OCI-LY7 (cell line): ENCODE results near the gene PCTP. TPM values are rescaled to one million over a fixed set of nuclear protein-coding genes. Genes with fewer than 3 reads are reported as not detected.
A peak's percentile ranks its signal among the peaks of the same experiment; 100 is the strongest.

Experiments
- BruUV-seq: library from RNA; stranded (reverse); fragments of 400-500 nt; replicated peaks from 2 replicates; lab custom pipeline; 2021; lab: Mats Ljungman, UMichigan
- CTCF ChIA-PET: fragments of 300-600 bp; sonication (Branson Sonifier 250); formaldehyde crosslinking; loops from one replicate; lab custom pipeline; 2022; ENCODE audit warnings: antibody characterized with exemption; ENCODE audit not compliant: unreplicated experiment; lab: Charles Lee
- POLR2A ChIA-PET: fragments of 300-600 bp; sonication (Branson Sonifier 250); formaldehyde crosslinking; loops from one replicate; lab custom pipeline; 2022; ENCODE audit warnings: antibody characterized with exemption; lab: Charles Lee
- DNase-seq: peaks from one replicate; pipeline ENCODE4 v3.0.0-alpha.2; 2015; ENCODE audit warnings: low spot score
- H2AFZ ChIP-seq: fragments of 200-600 bp; sonication (generic), shearing (Covaris generic); 2 replicates; pipeline ENCODE4 v1.6.1; 2014; ENCODE audit warnings: mild to moderate bottlenecking, antibody characterized with exemption, low read length, moderate library complexity
- H3K27ac ChIP-seq: fragments of 200-600 bp; sonication (generic); 2 replicates; pipeline ENCODE4 v1.5.1; 2014; ENCODE audit warnings: mixed run types, low read depth, mild to moderate bottlenecking, moderate library complexity, low read length, inconsistent platforms; ENCODE audit not compliant: poor library complexity, severe bottlenecking
- H3K36me3 ChIP-seq: fragments of 200-600 bp; sonication (generic); 2 replicates; pipeline ENCODE4 v1.6.1; 2014; ENCODE audit warnings: mild to moderate bottlenecking, antibody characterized with exemption, low read length, moderate library complexity, mixed read lengths; ENCODE audit not compliant: insufficient read depth
- H3K4me1 ChIP-seq: fragments of 200-600 bp; sonication (generic); 2 replicates; pipeline ENCODE4 v1.5.1; 2014; ENCODE audit warnings: mild to moderate bottlenecking, low read length; ENCODE audit not compliant: insufficient read depth, poor library complexity, severe bottlenecking
- H3K4me2 ChIP-seq: fragments of 200-600 bp; sonication (generic); 2 replicates; pipeline ENCODE4 v1.6.1; 2014; ENCODE audit warnings: mild to moderate bottlenecking, low read length
- H3K4me3 ChIP-seq: fragments of 200-600 bp; sonication (generic); 2 replicates; pipeline ENCODE4 v1.5.1; 2014; ENCODE audit warnings: mild to moderate bottlenecking, low read depth, low read length; ENCODE audit not compliant: poor library complexity, severe bottlenecking
- H3K79me2 ChIP-seq: fragments of 200-600 bp; sonication (generic); 2 replicates; pipeline ENCODE4 v1.6.1; 2016; ENCODE audit warnings: low read depth, mild to moderate bottlenecking, low read length, moderate library complexity, mixed read lengths; ENCODE audit not compliant: insufficient read depth
- H3K9me2 ChIP-seq: fragments of 200-600 bp; sonication (generic); 2 replicates; pipeline ENCODE4 v1.6.1; 2016; ENCODE audit warnings: mild to moderate bottlenecking, low read length, mixed read lengths; ENCODE audit not compliant: insufficient read depth
- H3K9me3 ChIP-seq: fragments of 200-600 bp; sonication (generic); 2 replicates; pipeline ENCODE4 v1.6.1; 2014; ENCODE audit warnings: mild to moderate bottlenecking, mixed run types, low read length, mixed read lengths
- H4K20me1 ChIP-seq: fragments of 200-600 bp; sonication (generic); 2 replicates; pipeline ENCODE4 v1.6.1; 2014; ENCODE audit warnings: mild to moderate bottlenecking, antibody characterized with exemption, low read length, moderate library complexity, mixed read lengths; ENCODE audit not compliant: insufficient read depth
- CTCF ChIP-seq: fragments of 200-600 bp; sonication (generic); conservative IDR thresholded peaks from 2 replicates; pipeline ENCODE4 v1.5.1; 2014; ENCODE audit warnings: mild to moderate bottlenecking, antibody characterized with exemption, low read length, moderate library complexity, mixed read lengths
- EZH2phosphoT487 ChIP-seq: fragments of 200-600 bp; sonication (generic); IDR thresholded peaks from 2 replicates; pipeline ENCODE4 v1.6.1; 2018; ENCODE audit warnings: low read depth, borderline replicate concordance, mild to moderate bottlenecking, mixed run types, antibody characterized with exemption, low read length, moderate library complexity, mixed read lengths
- intact Hi-C: fragments of 100-400 bp; cut with micrococcal nuclease; formaldehyde crosslinking; loops from one replicate; pipeline ENCODE4 v1.10.0; 2022; ENCODE audit not compliant: unreplicated experiment
- total RNA-seq, 2 experiments: library from RNA; depleted of rRNA in 1 of 2; stranded (reverse); fragments of >200 nt in 1 of 2; shearing (Covaris generic) in 1 of 2; gene quantifications; 2 replicates each; pipeline ENCODE4 v1.2.3, GENCODE V29; 2014 to 2022

The PCTP gene
- total RNA-seq, 2 experiments from 2014 or later: 6.1 to 9.4 TPM

DNA sequence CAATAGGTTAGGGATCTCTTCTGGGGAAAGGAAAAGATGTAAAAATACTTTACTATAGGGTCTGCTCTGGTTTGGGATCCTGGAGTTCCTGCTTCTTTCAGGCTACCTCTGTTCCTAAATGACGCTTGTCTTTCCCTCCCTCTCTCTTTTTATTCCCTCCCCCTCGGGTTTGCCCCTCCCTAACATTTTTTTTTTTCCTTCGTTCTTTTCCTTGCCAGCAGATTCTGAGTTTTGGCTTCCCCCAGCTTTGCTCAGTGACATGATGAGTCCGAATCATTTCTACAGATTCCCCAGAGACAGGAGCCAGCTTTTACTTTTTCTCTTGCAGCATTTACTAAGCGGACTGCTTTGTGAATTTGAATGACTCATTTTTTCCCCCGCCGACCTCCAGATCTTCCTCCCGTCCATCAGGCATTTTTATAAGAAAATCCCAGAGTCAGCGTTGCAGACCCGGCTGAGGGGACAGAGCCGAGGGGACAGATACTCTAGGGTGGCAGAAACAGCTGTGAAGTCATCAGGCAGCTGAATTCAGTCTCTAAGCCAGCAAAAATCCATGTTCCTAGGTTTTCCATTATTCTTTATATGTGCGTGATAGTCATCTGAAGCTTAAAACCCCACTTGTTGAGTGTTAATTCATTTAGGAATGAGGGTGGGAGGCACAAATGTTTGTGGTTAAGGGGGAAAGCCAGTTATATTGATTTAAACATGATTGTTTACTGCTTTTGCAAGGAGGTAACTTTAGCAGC lies 27.9 kb upstream of the PCTP start, which contains the start of gene TMEM100:
Gene TMEM100 (minus strand): TSS at position 123 of the 746 bp plus-strand sequence. CDS start 1,794 bp downstream, outside the sequence.
- no peaks in the 10 kb centered on the region for H4K20me1 ChIP-seq
- no peak within 1 kb of the TSS for H2AFZ ChIP-seq
- TF ChIP-seq CTCF (no peak), EZH2phosphoT487 (no peak)
- ChIA-PET CTCF (no interaction called here), POLR2A (no interaction called here)
- no TSS peak for BruUV-seq
- no peak within 1 kb of the TSS for H3K27ac ChIP-seq
- H3K9me3 ChIP-seq: no peaks in the 10 kb centered on the region
- no peaks in the 10 kb centered on the region for H3K36me3 ChIP-seq
- no peak for DNase-seq
- intact Hi-C loops: no loop called here
- H3K4me2 ChIP-seq: peak within 1 kb of the TSS; percentile 14; the same call in 1 of the 2 replicates
- H3K79me2 ChIP-seq: no peaks in the 10 kb centered on the region
- no peaks in the 10 kb centered on the region for H3K9me2 ChIP-seq
- H3K4me1 ChIP-seq: peaks cover 10% of the 10 kb centered on the region
- H3K4me3 ChIP-seq: no peak within 1 kb of the TSS

- Histone ChIP-seq H3K36me3 (no peaks in the 10 kb centered on the region), H3K79me2 (no peaks in the 10 kb centered on the region), H2AFZ (no peak overlapping the region), H3K4me2 (no peak overlapping the region), H3K27ac (no peak overlapping the region), H3K4me3 (no peak overlapping the region), H3K9me2 (no peaks in the 10 kb centered on the region), H4K20me1 (no peaks in the 10 kb centered on the region), H3K9me3 (no peaks in the 10 kb centered on the region), H3K4me1 (peaks cover 10% of the 10 kb centered on the region)
- ChIA-PET POLR2A (no interaction called here), CTCF (no interaction called here)
- no peak for DNase-seq
- BruUV-seq: no TSS peak
- TF ChIP-seq CTCF: no peak
- TF ChIP-seq EZH2phosphoT487: no peak
- intact Hi-C loops: no loop called here
Observed at GRCh38 chr17:55723488-55723848, 27.4 kb upstream of the PCTP start.

DNA sequence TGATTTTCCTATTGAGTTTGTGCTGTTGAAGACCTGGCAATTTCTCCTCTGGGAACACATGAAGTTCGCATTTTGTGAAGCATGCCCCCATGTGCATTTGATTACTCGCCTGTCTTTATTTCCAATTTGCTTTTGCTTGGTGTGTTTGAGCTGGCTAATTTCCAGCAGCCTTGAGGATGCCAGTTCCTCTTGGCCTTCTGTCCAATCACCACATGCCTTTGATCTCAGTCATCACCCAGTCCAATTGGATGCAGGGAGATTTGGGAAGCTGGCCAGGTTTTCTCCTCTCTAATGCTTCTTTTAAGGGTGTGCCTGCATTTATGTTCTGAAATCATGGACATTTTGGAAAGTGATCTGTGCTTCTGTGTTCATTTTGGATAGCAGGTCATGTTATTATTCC lies 24.4 kb upstream of the PCTP start:
- Histone ChIP-seq H3K4me2 (no peak overlapping the region), H3K9me3 (no peaks in the 10 kb centered on the region), H3K27ac (no peak overlapping the region), H2AFZ (no peak overlapping the region), H3K79me2 (no peaks in the 10 kb centered on the region), H3K36me3 (no peaks in the 10 kb centered on the region), H3K9me2 (no peaks in the 10 kb centered on the region), H4K20me1 (no peaks in the 10 kb centered on the region), H3K4me3 (no peak overlapping the region), H3K4me1 (peaks cover 10% of the 10 kb centered on the region)
- ChIA-PET POLR2A (no interaction called here), CTCF (no interaction called here)
- no peak for DNase-seq
- no TSS peak for BruUV-seq
- TF ChIP-seq EZH2phosphoT487: no peak
- no peak for TF ChIP-seq CTCF
- intact Hi-C loops: no loop called here
